Right atrium auricular region (tissue), 2 donors: ENCODE results near the gene CYP26A1. TPM values are rescaled to one million over a fixed set of nuclear protein-coding genes. Genes with fewer than 3 reads are reported as not detected.

Experiments used
- DNase-seq: peaks from one replicate; pipeline ENCODE4 v3.0.0-alpha.2; 2019; ENCODE audit warnings: low spot score
- H3K27ac ChIP-seq, 2 donors: fragments of 200-600 bp; sonication (generic); 1 replicate in 1 of 2; 2 replicates in 1 of 2; pipeline ENCODE4 v1.5.1; 2016 to 2019
- H3K27me3 ChIP-seq, 2 donors: fragments of 200-600 bp; sonication (generic); one replicate each; pipeline versions ENCODE4 v1.5.1 to v1.6.0; 2017 to 2019
- H3K36me3 ChIP-seq: fragments of 200-600 bp; sonication (generic); one replicate; pipeline ENCODE4 v1.5.1; 2016
- H3K4me1 ChIP-seq, 2 donors: fragments of 200-600 bp; sonication (generic); one replicate each; pipeline versions ENCODE4 v1.5.1 to v1.6.0; 2017 to 2019
- H3K4me3 ChIP-seq, 2 donors: fragments of 200-600 bp; sonication (generic); 1 replicate in 1 of 2; 2 replicates in 1 of 2; pipeline ENCODE4 v1.5.1; 2017 to 2019; ENCODE audit warnings: mild to moderate bottlenecking in 1 of 2, moderate library complexity in 1 of 2
- H3K9me3 ChIP-seq, 2 donors: fragments of 200-600 bp; sonication (generic); one replicate each; pipeline ENCODE4 v1.5.1; 2019
- CTCF ChIP-seq, 2 donors: fragments of 200-600 bp; sonication (generic); IDR thresholded peaks; one replicate each; pipeline ENCODE4 v1.5.1; 2019; ENCODE audit warnings: antibody characterized with exemption in 2 of 2
- total RNA-seq, 2 donors: library from RNA; depleted of rRNA; stranded (reverse); fragments of >200 nt; gene quantifications; one replicate each; pipeline ENCODE4 v1.1.0, GENCODE V29; 2016

CYP26A1 gene
- total RNA-seq, 2 donors from 2014 or later = not detected

- Histone ChIP-seq H3K27ac (no peak overlapping the region), H3K36me3 (no peaks in the 10 kb centered on the region), H3K27me3 (no peaks in the 10 kb centered on the region), H3K9me3 (no peaks in the 10 kb centered on the region), H3K4me1 (no peaks in the 10 kb centered on the region), H3K4me3 (no peak overlapping the region)
- DNase-seq = peak; percentile 1
- TF ChIP-seq CTCF (IDR thresholded peaks at IDR 0.05) = no peak
These were observed 36.9 kb downstream of the CYP26A1 start for GRCh38 chr10:93110472-93111146.

- H3K4me3 ChIP-seq = no peak overlapping the region
- H3K27ac ChIP-seq = no peak overlapping the region
- H3K9me3 ChIP-seq = no peaks in the 10 kb centered on the region
- no peak for DNase-seq
- H3K27me3 ChIP-seq = no peaks in the 10 kb centered on the region
- no peak for TF ChIP-seq CTCF (IDR thresholded peaks at IDR 0.05)
- no peaks in the 10 kb centered on the region for H3K4me1 ChIP-seq
- no peaks in the 10 kb centered on the region for H3K36me3 ChIP-seq
These were observed 39.3 kb downstream of the CYP26A1 start for GRCh38 chr10:93113042-93113441.

GRCh38 chr10:93115661-93116383, 42.1 kb downstream of the CYP26A1 start:
- no peaks in the 10 kb centered on the region for H3K27me3 ChIP-seq
- no peak overlapping the region for H3K4me3 ChIP-seq
- no peak overlapping the region for H3K27ac ChIP-seq
- no peaks in the 10 kb centered on the region for H3K36me3 ChIP-seq
- peak; percentile 68 for DNase-seq
- H3K4me1 ChIP-seq = no peaks in the 10 kb centered on the region
- TF ChIP-seq CTCF (IDR thresholded peaks at IDR 0.05) = peak in 1 of 2 donors; percentile 58
- H3K9me3 ChIP-seq = no peaks in the 10 kb centered on the region

- H3K9me3 ChIP-seq = peaks cover 0 to 7% of the 10 kb centered on the region in 2 donors
- no peaks in the 10 kb centered on the region for H3K4me1 ChIP-seq
- no peak for DNase-seq
- H3K36me3 ChIP-seq = no peaks in the 10 kb centered on the region
- no peak overlapping the region for H3K4me3 ChIP-seq
- no peak for TF ChIP-seq CTCF (IDR thresholded peaks at IDR 0.05)
- no peaks in the 10 kb centered on the region for H3K27me3 ChIP-seq
- H3K27ac ChIP-seq = no peak overlapping the region
These were observed 47.6 kb downstream of the CYP26A1 start for GRCh38 chr10:93121311-93121710.

- Histone ChIP-seq H3K4me3 (no peak overlapping the region), H3K27ac (no peak overlapping the region), H3K9me3 (peaks cover 0 to 22% of the 10 kb centered on the region in 2 donors), H3K4me1 (no peaks in the 10 kb centered on the region), H3K27me3 (no peaks in the 10 kb centered on the region), H3K36me3 (no peaks in the 10 kb centered on the region)
- no peak for TF ChIP-seq CTCF (IDR thresholded peaks at IDR 0.05)
- no peak for DNase-seq
These were observed 50.1 kb downstream of the CYP26A1 start for GRCh38 chr10:93123766-93124165.
